Right hindlimb (tissue), 1 donor: ENCODE results near the gene ARHGAP22.

Experiments used
- DNase-seq: peaks from one replicate; pipeline ENCODE4 v3.0.0-alpha.2; 2018

The ARHGAP22 gene

DNA sequence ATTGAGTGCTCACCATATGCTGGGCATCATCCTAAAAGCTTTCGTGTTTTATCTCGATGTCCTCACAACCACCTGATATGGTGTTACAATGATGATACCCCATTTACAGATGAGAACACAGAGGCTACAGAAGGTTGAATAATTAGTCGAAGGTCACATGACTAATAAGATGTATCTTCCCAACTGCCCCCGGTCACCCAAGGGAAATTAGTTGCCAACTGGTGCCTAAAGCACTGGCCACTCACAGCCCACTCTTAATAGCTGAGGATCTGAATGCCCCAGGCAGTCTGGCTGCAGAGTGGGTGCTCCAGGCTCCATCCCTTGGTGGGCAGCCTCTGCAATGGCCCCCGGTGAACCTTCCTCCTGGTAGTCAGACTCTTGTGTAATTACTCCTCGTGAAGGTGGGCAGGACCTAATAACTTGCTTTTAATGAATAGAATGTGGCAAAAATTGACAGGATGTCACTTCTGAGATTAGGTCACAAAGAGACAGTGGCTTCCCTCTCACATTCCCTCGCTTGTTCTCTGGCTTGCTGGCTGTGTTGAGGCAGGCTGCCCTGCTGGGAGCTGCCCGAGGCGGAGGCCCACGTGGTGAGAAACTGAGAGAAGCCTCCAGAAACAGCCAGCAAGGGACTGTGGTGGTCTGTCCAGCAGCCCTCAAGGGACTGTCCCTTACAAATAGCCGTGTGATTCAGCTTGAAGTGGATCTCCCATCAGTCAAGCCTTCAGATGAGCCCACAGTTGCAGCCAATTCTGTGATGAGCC, 109.4 kb downstream of the ARHGAP22 start:
- DNase-seq, result no peak

DNA sequence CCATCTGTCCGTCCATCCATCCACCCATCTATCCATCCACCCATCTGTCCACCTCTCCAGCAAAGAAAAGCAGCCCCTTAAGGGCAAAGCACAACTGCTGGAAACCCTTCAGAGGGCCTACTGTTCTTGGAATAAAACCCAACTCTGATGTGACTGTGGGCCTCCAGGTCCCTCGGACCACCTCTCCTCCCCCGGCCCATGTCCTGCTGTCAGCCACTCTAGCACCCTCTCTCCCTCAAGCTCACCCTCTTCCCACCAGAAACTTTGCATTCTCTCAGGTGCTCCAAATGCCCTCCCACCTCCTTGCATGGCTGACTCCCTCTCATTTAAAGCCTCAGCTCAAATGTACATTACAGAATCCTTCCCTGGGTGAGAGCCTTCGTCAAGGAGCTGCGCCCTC, 110.3 kb downstream of the ARHGAP22 start:
- no peak for DNase-seq

DNA sequence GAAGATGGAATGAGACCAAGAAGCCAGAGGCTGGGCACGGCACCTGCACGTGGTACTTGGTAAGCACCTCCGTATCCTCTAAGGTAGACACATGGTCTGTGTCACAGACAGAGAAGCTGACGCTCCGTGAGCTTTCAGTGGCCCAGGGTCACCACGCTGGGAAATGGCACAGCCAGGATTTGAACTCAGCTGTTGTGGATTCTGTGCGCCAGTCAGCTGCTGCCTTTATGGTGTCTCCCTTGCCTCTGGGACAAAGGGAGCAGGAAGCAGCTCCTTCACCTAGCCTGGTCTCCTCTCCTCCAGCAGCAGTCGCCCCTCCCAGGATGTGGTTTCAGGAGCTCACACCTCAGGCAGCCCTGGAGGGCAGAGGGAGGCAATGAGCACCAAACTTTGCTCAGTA, 110.8 kb downstream of the ARHGAP22 start:
- DNase-seq, result no peak

DNA sequence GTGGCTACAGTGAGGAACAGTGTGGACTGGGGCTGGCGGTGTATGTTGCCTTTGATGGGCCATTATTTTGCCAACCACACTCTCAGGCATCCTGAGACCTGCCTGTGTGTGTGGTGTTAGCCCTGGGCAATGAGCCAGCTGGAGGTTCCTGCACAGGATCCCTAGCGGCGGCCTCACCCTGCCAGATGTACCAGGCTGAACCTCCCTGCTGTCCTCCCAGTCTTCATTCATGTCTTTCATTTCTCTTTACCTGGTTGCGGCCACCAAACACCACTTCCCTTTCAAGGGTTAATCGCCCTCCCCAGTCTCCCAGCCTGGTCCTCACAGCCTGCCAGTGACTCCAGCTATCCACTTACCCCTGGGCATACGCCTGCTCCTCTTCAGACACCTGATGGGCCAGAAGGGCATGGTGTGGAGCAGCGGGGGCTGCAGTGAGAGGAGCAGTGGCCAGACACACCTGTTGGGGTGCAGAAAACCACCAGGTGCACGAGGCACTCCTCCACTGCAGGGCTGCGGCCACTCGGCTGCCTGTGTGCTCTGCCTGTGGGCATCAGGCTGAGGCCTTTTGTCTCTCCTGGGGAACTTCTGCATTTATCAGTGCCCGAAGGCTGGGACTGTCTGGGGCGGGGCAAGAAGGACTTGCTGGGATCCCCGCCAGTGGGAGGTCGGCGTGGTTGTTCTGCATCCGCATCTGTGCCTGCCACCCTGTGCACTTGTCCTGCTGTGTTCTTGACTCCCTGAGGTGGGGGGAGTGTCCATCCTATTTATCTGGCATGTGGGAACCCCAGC, 111.6 kb downstream of the ARHGAP22 start:
- DNase-seq, result no peak

DNA sequence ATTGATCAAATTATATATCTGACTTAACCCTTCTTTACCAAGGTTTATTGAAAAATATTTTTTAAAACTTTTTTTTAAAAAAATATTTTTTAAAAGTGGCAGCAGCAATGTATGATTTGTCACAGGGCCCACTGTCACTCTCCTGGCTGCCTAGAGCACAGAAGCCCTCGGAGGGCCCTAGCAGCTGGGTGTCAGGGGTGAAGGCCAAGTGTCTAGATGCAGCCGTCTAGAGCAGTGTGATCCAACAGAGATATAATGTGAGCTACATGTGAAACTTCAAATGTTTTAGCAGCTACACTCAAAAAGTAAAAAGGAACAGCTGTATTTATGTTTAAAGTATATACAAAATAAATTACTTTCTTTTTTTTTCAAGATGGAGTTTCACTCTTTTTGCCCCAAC, 112.7 kb downstream of the ARHGAP22 start:
- DNase-seq, result no peak

DNA sequence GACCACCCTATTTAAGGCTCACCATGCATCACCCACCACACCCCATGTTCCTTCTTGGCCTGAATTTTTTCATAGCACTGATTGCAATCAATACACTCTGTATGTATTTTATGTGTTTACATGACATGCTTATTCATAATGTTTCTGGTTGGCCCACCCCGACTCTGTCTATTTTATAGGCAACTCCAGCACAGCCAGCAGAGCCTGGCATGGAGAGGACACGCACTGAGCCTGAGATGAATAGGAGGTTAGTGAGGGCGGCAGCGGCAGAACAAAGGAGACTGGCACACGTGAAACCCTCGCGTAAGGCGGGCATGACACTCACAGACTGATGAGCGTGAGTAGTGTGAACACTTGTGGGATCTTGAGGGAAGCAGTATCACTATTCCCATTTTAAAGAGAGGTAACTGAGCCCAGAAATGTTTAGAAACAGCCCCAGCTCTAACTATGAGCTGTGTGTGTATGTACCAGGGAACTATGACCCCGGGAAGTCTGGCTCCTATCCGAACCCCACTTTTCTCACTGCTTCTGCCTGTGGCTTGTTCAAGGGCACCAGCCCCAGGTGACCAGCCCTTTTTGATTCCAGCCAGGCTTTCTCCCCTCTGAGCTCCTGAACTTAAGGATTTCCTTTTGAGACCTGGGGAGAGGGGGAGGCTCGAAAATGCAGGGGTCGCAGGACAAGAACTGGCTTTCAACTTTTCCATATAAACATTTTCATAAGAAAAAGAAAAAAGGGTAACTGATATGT, 113.3 kb downstream of the ARHGAP22 start:
- no peak for DNase-seq

DNA sequence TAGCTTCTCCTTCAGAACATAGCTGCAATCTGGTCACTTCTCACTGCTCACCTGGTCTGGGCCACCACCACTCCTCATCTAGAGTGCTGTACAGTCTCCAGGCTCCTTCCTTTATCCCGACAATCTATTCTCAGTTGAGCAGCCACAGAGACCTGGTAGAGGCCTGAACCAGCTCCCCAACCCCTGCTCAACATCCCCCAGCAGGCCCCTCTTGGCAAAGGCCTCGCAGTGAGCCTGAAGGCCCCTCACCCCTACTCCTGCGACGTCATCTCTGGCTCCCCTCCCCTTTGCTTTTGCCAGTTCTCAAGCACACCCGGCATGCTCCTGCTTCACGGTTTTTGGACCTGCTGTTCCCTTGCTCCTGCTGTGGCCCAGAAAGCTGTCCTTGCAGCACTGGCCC, 113.9 kb downstream of the ARHGAP22 start:
- no peak for DNase-seq

DNA sequence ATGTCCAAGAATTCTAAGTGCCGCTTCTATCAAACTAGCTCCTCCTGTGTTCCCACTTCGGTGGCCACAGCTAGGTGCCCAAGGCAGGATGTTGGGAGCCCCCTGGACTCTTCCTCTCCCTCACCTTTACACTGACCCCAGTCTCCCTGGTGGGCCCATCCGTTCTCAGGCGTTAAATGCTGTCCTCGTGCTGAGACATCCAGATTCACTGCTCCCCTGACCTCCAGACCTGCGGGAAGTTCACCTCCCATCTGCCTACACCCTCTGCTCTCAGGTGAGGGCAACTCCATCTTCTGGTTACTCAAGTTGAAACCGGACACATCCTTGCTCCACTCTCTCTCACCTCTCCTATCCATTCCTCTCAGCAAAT, 114.3 kb downstream of the ARHGAP22 start:
- no peak for DNase-seq

DNA sequence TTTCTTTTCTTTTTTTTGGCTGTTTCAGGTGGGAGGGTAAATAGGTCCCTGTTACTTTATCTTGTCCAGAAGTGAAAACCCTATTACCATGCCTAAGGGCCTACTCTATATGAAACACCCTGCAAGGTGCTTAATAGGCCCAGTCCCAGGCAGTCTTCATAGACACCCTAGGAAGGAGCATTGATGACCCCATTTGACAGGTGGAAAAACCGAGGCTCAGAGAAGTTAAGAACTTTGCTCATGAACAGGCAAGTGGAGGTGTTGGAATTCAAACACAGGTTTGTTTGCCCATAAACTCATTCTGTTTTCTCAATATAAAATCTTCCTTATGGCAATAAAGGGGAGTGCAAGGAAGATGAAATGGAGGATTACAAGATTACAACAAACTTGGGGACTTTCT, 115.8 kb downstream of the ARHGAP22 start:
- DNase-seq, result no peak

DNA sequence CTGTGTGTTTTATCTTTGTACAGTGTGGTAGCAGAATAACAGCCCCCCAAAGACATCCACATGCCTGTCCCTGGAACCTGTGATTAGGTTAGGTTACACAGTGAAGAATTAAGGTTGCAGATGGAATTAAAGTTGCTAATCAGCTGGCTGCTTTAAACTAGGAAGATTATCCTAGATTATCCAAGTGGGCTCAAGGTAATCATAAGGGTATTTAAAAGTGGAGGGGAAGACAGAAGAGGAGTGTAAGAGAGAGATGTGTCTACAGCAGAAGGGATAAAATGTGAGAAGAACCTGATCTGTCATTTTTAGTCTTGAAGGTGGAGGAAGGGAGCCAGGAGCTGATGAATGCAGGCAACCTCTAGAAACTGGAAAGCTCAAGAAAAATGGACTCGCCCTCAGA, 117.6 kb downstream of the ARHGAP22 start:
- no peak for DNase-seq

DNA sequence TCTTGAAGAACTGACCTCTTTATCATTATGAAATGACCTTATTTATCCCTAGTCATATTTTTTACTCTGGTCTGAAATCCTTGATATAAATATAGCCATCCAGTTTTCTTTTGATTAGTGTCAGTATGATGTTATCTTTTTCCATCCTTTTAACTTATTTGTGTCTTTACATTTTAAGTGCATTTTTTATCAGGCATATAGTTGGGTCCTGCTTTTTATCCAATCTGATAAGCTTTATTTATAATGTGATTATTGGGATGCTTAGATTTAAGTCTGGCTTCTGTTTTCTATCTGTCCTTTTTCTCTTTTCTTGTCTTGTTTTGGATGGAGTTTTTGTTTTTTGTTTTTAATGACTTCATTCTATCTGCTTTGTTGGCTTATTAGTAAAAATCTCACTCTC, 119.2 kb downstream of the ARHGAP22 start:
- DNase-seq, result no peak

DNA sequence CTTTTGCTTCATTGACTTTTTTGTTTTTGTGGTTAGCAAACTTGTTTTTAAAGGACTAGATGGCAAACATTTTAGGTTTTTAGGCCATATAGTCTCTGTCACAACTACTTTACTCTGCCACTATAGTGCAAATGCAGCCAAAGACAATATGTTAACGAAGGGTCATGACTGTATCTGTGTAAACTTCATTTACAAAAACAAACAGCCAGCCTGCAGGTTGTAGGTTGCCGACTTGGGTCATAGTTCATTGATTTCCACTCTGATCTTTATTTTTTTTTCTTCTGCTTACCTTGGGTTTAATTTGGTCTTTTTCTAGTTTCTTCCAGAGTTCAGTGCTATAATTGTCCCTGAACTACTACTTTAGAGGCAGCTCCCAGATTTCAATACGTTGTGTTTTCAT, 120.0 kb downstream of the ARHGAP22 start:
- no peak for DNase-seq

DNA sequence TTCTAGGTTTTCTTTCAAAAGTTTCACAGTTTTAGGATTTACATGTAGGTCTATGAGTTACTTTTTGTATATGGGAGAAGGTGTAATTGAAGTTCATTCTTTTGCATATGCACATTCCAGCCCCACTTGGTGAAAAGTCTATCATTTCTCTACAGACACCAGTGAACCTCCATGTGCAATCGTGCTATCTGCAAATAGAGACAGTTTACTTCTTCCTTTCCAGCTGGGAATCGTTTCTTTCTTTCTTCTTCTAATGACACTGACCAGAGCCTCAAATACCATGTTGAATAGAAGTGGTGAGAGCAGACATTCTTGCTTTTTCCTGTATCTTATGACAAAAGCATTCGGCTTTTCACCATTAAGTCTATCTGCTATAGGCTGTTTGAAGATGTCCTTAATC, 122.7 kb downstream of the ARHGAP22 start:
- DNase-seq, result no peak

DNA sequence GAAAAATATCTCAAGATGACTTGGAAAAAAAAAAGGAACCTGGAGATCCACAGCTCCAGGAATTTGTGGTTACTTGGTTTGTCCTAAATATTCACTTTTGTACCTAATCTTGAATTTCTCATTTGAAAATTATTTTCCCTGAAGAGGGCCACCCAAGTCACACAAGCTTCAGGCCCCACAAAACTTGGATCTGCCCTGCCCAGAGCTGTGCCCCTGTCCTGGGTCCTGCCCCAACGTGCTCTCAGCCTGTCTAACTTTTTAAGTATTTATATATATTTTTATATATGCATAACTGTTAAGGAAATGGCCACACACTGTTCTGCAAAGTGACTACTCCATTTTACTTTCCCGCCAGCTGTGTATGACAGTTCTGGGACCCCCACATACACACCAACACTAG, 123.5 kb downstream of the ARHGAP22 start:
- DNase-seq, result no peak

DNA sequence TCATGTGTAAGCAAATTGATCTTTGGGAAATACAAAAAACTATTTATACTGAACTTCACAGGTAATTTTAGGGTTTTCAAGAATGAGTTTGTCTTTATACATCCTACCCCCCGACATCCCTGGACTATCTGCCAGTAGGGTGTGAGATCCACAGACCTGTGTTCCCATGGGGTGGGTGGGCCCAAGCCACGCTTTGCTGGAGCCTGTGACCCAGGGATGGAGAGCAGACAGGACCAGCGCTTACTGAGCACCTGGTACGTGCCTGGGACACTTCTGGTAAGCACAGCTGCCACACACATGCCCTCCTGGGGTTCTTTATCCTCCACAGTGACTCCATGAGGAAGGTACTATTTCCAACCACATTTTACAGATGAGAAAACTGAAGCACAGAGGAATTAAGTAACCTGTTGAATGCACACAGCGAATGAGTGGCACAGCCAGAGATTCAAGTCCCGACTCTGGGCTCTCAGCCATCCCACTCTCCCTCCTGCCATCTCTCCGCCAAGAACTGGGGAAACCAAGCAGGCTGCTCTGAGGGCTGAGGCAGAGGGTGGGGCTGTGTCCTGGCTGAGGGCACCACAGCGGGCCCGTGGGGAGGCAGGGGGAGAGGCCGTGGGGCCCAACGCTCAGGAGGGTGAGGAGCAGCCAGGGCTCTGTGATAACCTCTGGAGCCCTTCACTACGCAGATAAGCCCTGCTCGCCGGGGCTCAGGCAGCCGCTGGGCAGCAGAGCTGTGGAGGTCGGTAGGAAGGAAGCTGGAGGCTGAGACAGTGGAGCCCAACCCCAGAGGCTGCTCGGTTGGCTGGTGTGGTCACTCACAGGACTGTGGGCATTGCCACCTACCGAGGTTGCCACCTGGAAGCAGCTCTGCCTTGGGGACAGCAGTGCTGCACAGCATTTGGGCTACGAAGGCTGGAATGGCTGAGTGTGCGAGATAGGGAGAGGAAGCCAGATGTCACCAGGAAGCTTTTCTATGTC, 124.2 kb downstream of the ARHGAP22 start:
- no peak for DNase-seq

DNA sequence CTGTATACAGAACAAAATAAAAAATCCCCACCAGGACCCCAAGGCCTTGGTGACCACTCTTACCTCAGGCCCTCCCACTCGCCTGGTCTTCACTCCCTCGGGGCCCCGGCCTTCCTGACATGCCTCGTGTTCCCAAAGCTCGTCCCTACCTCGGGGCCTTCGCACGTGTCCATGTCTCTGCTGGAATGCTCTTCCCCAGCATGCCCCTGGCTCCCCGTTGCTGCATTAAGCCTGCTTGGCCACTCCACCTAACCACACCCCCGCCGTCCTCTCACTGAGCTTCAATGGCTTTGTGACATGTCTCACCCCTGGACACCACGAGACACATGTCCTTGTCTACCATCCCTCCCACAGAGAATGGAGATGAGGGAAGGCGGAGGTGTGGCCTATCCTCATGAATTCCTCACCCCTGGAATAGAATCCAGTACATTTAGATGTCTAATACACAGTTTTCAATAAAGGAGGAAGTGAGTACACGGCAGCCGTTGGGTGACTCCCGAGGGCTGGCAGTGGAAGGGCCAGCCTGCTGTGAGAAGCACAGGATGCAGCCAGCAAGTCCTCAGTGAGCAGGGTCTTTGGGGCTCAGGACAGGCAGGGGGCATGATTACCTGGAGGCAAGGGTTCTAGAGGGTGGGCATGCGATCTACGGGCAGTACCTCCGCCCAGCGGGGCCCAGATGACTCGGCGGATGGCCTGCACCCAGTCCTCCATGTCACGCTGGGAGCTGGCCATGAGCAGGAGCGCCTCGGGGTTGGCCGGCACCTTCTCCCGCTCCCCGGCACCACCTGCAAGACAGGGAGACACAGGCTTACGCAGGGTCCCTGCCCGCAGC, 125.7 kb downstream of the ARHGAP22 start:
- DNase-seq, result no peak

DNA sequence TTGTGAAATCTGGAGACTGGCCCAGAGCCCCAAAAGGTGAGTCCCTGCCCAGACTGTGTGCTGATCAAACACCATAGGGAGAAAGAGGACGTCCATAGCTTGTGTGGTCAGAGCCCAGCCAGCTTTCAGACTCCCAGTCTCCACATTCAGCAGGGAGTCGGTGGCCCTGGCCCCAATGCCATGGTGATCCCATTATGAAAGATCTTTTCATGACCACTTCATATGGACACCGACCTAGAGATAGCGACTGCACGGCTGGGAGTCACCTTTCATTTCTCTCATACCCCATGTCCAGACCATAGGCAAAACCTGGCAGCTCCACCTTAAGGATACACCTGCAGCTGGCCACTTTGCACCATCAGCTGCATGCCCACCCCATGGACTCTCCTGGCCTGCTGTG, 126.4 kb downstream of the ARHGAP22 start:
- DNase-seq, result no peak

DNA sequence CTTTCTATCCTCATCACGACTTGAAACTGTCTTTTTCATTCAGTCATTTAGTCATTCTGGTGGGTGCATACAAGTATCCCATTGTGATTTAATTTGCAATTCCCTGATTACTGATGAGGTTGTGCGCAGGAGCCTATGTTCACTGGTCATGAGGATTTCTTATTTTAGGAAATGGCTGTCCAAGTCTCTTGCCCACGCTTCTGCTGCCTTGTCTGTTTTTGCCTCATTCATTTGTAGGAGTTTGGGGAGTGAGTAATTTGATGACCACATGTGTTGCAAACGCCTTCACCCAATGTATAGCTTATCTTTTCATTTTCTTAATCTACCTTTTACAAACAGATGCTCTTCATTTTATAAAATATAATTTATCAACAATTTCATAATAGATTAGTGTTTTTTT, 127.3 kb downstream of the ARHGAP22 start:
- no peak for DNase-seq

DNA sequence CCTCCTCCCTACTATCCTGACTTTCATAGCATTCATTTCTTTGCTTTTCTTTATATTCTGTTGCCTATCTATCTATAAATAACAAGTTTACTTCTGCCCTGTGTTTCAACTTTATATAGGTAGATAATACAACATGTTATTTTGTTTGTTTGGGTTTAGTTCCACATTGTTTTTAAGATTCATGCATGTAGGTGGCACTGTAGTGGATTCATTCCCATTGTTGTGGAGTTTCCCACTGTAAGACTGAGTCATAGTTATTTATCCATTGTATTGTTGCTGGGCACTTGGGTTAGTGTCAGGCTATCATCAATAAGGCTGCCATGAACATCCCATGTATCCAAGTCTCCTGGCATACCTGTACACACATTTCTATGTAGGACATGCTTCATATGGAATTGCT, 127.7 kb downstream of the ARHGAP22 start:
- DNase-seq, result no peak

DNA sequence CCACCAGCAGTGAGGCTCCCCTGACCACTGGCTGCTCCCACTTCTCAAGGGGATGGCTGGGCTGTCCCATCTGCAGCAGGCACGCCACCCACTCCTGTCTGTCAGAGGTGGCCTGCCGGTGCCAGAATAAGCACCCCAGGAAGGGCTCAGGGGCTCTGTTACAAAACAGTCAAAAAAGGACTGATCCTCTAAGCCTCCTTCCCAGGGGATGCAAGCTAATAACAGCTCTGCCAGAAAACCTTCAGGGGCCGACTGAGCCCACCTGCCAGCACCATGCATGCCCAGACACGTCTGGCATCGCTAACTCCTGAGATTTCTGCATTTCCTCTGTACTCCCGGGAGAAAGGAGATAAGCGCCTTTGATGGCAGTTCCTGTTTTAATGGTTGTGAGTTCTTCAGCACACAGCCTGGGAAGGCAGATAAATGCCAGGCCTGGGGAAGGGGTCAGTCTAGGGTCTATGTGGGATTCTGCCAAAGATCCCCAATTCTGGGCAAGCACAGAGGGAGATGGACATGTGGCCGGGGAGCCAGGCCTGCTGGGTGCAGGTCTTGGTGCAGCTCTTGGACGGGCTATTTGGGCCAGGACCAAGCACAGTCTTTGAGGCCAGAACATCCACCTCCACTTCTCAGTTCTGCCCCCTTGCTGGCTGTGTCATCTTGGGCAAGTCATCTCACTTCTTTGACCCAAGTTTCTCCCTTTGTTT, 128.4 kb downstream of the ARHGAP22 start:
- no peak for DNase-seq

DNA sequence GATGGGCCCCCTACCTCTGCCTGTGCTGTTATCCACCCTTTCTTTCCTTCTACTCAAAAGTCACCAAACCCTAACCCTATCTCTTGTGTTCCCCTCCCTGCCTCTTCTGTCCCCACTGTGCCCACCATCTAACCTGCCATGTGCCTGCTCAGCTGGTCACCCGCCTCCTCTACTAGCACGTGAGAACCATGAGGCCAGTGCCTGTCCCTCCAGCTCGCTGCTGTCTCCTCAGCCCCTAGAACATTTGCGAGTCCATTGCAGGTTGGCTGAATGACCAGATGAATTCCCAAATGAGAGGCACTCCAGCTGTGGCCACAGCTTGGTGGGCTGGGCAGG, 129.0 kb downstream of the ARHGAP22 start:
- no peak for DNase-seq
